ENCODE data around the gene CISD3.

The CISD3 gene

DNA sequence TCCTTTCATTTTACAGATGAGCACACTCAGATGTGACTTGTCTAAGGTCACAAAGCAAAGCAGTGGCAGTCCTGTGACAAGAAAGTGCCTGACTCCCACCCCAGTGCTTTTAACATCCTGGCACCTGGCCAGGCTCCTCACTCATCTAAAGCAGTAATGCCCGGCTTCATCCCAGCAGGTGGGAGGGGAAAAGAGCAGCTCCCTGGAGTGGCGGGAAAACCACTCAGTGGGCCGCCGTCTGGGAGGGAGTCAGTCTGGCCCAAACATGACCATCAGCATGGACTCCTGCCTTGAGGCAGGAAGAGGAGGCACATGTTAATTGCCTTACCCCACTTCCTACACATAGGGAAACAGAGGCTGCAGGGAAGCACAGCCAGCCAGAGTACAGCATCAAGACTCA lies 15.4 kb downstream of the CISD3 start:
- no peak for DNase-seq (ENCODE audit: low spot score)

DNA sequence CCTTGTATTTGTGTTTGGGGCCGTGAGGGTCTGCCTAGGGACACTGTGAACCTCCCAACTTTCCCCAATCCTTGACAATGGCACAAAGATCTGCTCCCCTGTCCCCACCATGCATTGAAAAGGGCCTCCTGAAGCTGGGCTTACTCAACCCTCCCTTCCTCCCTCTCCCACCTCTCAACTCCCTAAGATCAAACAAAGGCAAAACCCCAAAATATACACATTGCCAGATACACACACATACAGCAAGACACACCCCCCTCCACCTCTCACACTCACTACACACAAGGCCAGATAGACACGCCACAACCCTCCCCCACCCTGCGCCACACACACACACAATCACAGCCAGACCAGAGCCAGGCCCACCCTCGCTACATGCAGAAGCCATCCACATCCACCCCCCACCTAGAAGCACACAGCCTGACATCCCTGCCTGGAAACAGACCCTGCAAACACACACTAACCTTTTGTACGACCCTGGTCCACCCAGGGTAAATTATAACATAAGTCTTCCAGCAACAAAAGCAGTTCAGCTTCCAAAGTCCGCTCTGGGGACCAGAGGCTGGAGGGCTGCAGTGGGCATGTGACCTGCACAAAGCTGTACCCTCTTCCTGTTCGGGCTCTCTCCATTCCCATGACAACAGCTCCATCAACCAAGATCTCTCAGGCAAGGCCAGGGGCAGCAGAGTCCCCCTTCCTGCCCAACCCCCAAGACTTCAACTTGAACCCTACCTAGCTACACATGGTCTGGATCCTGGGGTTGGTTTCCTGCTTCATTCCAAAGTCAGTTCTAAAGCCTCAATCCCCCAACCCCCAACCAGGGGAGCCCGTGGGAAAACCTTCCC lies 16.1 kb downstream of the CISD3 start:
- no peak for DNase-seq (ENCODE audit: low spot score)

GRCh38 chr17:38746849-38747462 lies 16.8 kb downstream of the CISD3 start:
- DNase-seq (ENCODE audit: low spot score): no peak

DNA sequence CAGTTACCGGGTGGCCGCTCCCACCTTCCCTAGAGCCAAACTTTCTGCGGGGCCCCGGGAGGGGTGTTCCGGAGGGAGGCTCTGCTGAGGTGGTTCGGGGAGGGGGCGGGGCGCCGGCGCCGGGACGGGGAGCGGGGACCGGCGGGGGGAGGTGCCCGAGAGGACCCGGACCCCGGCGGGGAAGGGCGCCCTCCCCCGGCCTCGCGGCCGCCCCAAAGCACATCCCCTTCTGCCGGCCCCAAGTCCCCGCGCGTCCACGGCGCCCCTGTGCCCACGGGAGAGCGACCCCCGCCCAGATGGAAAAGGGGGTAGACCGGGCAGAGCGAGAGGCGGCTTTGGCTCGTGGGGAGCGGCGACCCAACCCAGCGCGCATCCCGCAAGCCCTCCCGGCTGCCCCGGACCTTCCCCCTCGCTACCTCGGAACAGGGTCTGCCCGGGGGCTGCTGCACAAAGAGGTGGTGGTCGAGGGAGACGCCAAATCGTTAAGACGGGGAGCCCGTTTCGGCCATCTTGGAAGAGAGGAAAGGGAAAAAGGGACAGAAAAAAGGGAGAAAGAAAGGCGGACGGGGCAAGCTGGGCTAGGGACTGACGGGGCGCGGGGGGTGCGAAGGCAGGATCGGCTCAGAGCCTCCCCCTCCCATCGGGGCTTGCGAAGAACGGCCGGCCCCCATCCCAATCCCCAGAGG lies 17.5 kb downstream of the CISD3 start:
- DNase-seq (ENCODE audit: low spot score): peak; percentile 82

DNA sequence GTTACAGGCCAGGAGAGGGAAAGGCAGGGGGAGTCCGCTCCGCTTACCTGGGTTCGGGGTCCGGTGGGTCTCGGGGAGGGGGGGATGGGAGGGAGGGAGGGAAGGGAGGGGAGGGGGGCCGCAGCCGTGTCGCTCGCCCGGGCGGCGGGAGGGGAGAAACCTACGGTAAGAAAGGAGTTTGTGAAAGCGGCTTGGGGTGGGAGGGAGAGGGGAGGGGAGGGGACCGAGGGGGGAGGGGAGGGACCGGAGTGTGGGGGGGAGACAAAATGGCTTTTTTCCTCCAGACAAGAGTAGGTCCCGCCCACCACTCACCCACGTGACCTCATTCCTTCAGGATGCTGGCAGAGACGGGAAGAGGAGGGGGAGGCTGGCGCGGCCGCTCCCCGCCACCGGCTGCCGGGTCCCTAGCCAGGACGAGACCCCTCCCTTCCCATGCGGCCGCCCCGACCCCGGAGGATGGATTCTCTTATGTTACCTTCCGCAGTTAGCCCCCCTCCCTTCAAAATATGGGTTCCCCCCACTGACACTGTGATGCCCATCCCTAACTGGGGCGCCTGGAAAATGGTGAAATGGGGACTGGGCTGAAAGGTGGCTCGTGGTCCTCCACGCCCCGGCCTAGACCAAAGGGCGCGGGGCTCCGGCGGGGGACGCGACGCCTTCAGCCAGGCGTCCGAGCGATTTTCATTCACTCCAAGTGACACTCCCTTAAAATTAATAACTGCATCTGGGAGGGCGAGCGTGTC lies 18.2 kb downstream of the CISD3 start, which contains the start of gene PCGF2:
Gene PCGF2 (minus strand): TSS at position 188 of the 743 bp plus-strand sequence. CDS start 7,934 bp downstream, outside the sequence.
- DNase-seq (ENCODE audit: low spot score): peak; percentile 93

- peak; percentile 16 for DNase-seq (ENCODE audit: low spot score)
These were observed 18.7 kb downstream of the CISD3 start for GRCh38 chr17:38748892-38749222.

DNA sequence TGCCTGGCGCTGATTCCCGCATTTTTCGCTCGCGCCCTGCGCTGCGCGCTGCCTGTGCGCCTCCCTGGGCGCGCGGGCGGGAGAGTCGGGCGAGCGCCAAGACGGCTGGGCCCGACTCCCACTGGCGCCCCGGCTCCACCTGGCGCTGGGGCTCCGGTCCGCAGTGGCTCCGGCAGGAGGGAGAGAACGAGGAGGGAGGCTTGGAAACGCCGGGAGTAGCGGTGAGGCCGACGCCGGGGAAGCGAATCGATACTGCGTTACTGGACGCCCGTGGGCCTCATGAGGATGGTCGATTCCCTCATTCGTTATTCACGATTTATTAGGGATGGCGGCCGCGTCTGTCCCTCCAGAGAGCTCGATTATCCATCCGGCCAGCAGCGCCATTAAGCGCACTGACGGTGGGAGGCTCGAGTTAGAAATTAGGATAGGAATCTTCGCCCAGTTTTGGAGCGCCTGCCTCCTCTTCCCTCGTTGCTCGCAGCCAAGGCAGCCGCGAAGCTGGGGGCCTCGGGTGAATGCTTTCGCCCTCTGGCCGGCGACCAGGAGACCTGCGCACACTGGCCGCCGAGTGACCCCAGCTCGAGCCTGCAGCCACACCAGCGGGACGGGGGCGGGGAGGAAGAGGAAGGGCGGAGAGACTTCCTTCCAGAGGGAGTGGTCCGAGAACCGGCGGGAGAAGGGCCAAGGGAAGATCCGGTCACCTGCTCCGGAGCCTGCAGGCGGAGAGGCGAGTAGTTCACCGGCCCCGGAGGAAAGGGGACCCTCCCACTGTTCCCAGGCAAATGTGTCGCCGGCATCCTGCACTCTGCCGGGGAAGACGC lies 19.3 kb downstream of the CISD3 start:
- DNase-seq (ENCODE audit: low spot score): peak; percentile 75

GRCh38 chr17:38750044-38750311 lies 19.8 kb downstream of the CISD3 start:
- no peak for DNase-seq (ENCODE audit: low spot score)

- no peak for DNase-seq (ENCODE audit: low spot score)
These were observed 20.4 kb downstream of the CISD3 start for GRCh38 chr17:38750312-38751121.

- DNase-seq (ENCODE audit: low spot score): peak; percentile 21
These were observed 21.1 kb downstream of the CISD3 start for GRCh38 chr17:38751144-38751807.

DNA sequence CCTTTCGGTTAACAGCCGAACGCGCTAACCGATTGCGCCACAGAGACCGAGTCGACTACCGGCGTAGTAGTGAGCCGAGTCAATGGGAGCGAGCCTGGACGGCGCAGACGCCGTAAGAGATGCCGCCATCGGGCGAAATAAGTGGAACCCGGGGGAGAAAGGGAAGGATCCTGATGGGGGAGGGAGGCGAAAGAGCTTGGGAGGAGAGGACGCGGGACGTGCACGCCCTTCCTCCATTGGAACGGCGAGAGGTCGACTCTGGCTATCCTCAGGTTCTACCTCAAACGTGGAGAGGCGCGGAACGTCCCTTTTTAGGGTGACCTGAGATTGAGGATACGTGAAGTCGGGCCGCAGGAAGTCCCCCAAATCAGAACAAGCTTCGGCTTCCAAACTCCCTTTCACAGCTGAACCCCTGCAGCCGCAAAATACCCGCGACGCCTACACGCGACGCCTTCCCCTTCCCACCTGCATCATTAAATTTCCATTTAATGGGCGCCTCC lies 21.7 kb downstream of the CISD3 start:
- DNase-seq (ENCODE audit: low spot score): peak; percentile 89

DNA sequence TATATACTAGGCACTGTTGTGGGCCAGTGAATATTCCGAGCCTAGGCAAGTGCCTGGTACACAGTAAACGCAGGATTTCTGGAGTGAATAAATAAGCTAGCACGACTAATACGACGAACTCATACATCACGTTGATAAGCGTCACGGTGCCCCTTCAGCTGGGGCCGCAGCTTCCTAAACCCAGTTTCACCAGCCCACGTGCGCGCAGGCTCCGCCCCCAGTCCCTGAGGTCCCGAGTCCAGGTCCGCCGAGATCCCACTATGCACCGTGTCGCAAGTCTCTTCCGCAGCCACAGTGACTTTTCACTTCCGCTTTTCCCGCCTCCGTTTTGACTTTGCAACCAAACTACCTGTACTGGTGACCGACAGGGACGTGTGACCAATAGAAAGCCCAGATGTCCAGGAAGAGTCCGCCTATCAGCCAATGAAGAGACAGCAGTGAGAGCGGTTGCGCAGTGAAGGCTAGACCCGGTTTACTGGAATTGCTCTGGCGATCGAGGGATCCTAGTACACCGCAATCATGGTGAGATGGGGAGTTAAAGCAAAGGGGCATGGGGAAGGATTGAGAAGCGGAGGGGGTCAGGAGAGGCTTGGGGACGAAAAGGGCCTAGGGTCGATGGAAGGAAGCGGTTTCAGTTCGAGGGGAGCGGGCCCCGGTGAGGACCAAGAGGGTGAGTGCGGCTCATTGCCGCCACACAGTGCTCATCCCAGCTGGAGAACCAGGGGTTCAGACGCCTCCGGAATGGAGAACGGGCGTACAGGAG lies 22.3 kb downstream of the CISD3 start, which contains the start of gene PSMB3:
Gene PSMB3 (plus strand): TSS at position 434 of the 763 bp plus-strand sequence. CDS start 86 bp downstream, at position 520.
- peak; percentile 98 for DNase-seq (ENCODE audit: low spot score)

GRCh38 chr17:38753071-38753506 lies 22.9 kb downstream of the CISD3 start:
- no peak for DNase-seq (ENCODE audit: low spot score)

- DNase-seq (ENCODE audit: low spot score): no peak
These were observed 31.5 kb downstream of the CISD3 start for GRCh38 chr17:38761612-38762011.

- no peak for DNase-seq (ENCODE audit: low spot score)
These were observed 32.1 kb downstream of the CISD3 start for GRCh38 chr17:38762231-38762630.

- DNase-seq (ENCODE audit: low spot score): no peak
These were observed 36.2 kb downstream of the CISD3 start for GRCh38 chr17:38766341-38766740.

GRCh38 chr17:38768417-38768816 lies 38.3 kb downstream of the CISD3 start:
- no peak for DNase-seq (ENCODE audit: low spot score)

GRCh38 chr17:38773258-38773657 lies 43.1 kb downstream of the CISD3 start:
- no peak for DNase-seq (ENCODE audit: low spot score)

- DNase-seq (ENCODE audit: low spot score): no peak
These were observed 47.6 kb downstream of the CISD3 start for GRCh38 chr17:38777641-38778250.

Measured in GM03348 (cell line).